ENCODE results near the gene TLCD4.
A peak's percentile ranks its signal among the peaks of the same experiment; 100 is the strongest.

The TLCD4 gene

DNA sequence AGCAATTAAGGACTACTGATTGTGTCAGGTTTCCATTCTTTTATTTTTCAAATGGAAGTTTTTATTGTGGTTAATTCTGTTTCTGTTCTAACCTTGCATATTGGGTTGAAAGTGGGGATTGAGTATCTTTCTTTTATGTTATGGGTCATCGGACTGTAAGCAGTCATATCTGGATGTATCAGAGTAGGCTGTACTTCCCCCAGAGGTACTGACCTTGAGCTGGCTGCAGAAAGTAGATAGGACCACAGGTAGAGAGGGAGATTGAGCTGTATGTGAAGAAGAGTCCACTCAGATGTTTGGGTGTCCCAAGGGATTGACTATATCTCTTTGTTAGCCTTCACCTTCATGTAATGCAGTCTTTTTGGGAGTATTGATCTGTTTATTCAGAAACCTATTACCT, 23.9 kb upstream of the TLCD4 start:
- DNase-seq (ENCODE audit: extremely low spot score, insufficient read length, low read depth) (no peak), FAIRE-seq (no peak)

DNA sequence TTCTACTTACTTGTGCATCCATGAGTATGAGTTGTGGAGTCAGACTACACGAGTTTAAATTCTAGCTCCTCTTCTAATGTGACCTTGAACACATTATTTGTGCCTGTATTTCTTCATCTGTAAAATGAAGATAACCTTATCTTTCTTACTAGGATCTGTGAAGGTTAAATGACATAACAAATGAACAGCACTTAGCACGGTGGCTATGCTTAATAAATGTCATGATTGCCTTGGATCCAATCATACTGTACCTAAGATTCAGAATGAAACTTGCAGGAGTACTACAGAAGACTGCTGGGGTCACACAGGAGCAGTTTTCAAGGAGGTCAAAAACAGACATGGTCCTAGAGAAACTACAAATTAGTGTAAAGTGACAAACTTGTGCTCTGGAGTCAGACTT, 22.2 kb upstream of the TLCD4 start:
- FAIRE-seq: no peak
- no peak for DNase-seq (ENCODE audit: extremely low spot score, insufficient read length, low read depth)

DNA sequence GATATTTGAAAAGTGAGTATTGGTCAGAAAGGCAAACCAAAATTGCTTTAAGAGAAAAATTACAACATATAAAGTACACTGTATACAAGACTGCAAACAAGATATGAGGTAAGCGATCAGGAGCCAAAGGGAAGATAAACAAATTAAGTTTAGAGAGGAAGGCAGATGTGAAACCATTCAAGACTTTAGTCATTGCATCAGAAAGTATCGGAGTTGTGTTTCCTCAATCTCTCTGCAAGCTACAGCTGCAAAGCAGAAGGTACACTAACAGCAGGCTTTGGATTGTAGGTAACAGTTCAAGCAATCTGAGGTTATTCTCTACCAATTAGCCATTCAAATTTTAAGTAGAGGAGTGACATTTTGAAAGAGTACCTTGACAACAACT, 21.3 kb upstream of the TLCD4 start:
- FAIRE-seq: peak; percentile 65
- no peak for DNase-seq (ENCODE audit: extremely low spot score, insufficient read length, low read depth)

DNA sequence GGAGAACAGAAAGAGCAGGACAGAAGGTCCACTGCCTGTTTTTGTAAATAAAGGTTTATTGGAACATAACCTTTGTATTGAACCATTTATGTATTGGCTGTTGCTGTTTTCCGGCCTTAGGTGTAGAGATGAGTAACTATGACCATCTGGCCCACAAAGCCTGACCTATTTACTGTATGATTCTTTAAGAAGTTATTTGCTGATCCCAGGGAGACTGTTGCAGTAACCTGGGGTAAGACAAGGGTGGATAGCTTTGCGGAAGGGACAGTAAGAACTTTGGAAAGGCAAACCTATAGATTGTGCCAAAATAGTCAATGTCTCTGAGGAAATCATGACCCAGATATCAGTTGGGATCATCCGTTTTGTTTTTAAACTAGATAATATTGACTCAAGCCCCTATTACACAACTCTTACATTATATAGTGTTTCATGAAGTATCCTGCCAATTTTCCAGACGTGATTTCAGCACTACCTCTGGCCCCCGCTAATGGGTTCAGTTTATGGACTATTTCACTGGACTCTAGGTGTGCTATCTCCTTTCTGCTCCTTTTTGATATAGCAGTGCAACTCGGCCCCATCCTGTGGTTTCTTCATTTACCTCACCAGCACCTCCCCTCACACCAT, 20.8 kb upstream of the TLCD4 start:
- FAIRE-seq (no peak), DNase-seq (ENCODE audit: extremely low spot score, insufficient read length, low read depth) (no peak)

DNA sequence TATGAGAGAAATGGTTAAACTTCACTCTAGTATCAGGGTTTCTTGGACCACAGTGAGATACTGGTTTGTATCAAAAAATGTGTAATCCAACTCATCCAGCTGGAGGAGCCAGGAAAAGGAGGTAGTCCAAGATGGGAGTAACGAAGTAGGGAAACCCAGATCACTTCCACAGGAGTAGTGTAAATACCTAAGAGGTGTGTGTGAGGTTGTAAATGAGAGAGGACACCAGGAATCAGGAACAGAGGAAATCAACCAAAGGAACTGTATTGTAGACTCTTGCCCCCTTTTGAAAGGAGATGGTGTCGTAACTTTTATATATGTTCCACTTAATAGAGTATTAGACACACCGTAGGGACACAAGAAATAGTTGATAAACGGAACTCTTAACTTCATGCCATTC, 19.7 kb upstream of the TLCD4 start:
- DNase-seq (ENCODE audit: extremely low spot score, insufficient read length, low read depth): no peak
- no peak for FAIRE-seq

DNA sequence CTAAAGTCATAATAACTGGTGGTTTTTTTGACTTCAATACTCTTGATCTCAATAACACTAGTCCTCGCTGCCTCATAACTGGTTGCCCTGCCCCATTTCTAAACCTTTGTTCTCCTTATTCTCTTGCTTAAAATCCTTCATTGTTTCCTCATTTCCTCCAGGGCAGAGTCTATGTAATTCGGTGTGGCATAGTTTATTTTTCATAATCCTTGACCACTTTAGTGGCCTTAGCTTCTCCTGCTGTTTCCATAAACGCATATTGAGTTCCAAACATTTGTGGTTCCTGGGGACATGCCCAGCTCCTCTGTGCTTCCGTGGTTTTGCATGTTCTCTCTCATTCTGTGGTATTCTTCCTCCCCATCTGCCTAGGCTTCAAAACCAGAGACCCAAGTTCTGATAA, 19.0 kb upstream of the TLCD4 start:
- no peak for DNase-seq (ENCODE audit: extremely low spot score, insufficient read length, low read depth)
- FAIRE-seq: no peak

DNA sequence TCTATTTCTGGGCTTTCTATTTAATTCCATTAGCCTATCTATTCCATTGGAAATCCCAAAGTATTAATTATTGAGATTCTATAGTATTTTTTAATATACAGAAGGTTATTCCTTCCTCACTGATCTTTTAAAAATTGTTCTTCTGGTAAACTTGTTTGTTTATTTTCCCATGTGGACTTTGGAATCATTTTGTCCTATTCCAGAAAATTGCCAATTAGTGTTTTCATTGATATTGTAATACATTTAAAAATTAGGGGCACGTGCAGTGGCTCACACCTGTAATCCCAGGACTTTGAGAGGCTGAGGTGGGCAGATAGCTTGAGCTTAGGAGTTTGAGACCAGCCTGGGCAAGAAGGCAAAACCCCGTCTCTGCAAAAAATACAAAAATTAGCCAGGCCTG, 8.4 kb upstream of the TLCD4 start:
- no peak for FAIRE-seq
- DNase-seq (ENCODE audit: extremely low spot score, insufficient read length, low read depth): no peak

DNA sequence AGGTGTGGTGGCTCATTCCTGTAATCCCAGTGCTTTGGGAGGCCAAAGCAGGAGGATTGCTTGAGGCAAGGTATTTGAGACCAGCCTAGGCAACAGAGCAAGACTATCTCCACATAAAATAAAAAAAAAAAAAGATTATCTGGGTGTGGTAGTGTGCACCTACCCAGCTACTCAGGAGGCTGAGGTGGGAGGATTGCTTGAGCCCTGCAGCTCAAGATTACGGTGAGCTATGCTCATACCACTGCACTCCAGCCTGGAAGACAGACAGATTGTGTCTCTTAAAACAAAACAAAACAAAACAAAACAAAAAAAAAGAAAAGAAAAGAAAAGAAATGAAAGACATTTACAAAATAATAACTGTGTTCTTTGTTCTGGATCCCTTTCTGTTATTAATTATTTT, 6.1 kb upstream of the TLCD4 start:
- DNase-seq (ENCODE audit: extremely low spot score, insufficient read length, low read depth) (no peak), FAIRE-seq (no peak)

DNA sequence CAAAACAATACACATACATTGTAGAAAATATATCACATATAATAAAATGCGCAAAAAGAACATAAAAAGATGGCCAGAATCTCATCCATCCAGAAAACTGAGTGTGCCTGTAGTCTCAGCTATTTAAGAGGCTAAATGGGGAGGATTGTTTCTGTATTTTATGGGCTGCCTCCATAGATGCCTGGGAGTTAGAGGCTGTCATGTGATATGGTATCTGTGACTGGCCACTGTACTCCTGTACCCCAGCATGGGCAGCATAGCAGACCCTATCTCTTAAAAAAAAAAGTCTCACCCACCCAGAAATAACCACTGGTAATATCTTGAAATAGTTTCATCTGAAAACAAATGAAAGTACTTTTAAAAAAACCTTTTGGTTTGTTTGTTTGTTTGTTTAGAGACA, 3.5 kb upstream of the TLCD4 start:
- DNase-seq (ENCODE audit: extremely low spot score, insufficient read length, low read depth): no peak
- FAIRE-seq: no peak

DNA sequence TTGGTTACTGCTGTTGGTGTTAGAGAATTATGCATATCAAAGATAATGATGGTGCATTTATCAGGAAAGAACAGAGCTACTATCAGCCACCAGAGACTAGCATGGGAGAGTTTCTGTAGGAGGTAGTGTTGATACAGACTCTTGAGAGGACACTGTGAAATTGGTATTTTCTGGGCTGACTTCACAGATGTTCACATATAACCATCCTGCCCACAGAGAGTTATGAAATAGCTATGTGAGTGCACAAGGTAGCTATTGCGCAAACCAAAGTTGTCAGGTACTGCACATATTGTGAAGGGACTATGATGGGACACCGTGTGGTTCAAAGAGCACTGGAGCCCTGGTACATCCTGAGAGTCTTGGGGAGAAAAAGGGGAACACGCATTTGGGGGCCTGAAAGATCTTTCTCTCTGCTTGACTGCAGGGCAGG, 1.4 kb upstream of the TLCD4 start:
- FAIRE-seq: no peak

DNA sequence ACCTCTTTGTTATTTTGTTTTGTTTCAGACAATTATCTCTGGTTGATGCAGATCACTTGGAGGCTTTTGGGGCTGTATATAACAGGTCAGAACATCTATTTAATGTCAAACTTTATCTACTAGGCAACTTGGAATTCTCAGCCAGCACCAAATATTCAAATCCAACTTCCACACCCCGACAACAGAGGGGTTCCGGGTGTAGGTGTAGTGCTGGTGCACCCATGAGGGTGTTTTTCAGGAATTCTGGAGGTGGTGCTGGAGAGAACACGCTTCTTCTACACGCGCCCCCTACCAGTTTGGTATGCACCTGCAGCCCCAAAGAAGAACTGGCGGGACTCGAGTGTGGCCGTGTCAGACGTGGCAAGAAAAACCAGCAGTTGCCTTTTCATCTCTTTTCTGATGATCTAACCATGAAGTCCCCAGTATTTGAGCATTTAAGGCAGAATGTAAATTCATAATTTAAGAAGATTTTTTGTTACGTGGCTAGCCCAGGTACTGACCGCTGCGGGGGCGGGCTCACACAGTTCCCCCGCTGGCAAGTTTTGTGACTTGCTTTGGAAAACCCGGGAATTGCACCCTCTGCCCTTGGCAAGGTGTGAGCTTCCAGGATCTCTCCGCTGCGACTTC, 462 bp upstream of the TLCD4 start:
- FAIRE-seq (no peak), DNase-seq (ENCODE audit: extremely low spot score, insufficient read length, low read depth) (no peak)

More for the DNA sequence above, 1.4 kb upstream of the TLCD4 start:
- DNase-seq (ENCODE audit: extremely low spot score, insufficient read length, low read depth): no peak

DNA sequence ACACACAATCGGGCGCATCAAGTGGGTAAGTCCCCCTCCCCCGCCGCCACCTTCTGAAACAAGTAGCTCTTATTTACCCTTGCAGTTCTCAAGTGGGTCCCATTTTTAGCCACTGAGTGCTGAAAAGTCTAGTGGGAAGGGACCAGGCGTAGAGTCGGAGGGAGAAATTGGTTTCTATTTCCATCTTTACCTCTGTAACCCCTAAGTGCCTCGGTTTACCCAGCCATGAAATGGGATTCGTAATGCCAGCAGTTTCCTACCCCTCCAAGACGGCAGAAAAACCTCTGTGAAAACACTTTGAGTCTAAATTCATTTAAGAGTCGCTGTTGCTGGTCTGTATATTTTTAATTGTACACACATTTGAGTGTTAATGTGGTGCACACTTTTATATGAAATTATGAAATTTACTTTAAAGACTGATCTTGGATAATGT, 928 bp downstream of the TLCD4 start:
- FAIRE-seq: no peak
- DNase-seq (ENCODE audit: extremely low spot score, insufficient read length, low read depth): no peak

DNA sequence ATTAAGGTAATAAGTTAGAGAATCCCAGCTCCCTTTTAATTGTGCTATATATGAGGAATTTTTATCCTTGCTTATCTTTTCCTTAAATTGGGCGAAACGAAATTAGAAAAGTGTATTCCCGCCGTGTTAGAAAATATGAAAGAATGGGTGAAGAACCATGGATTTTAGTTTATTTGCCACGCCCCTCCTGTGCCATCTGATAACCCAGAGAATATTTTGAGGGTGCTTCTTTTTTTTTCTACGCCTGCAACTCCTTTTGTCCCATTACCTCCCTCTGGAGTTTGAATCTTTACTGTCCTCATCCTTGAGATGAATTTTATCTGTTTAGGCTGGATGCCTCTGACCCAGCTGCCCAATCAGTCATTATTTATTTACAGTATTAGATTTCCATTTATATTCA, 1.6 kb downstream of the TLCD4 start:
- no peak for DNase-seq (ENCODE audit: extremely low spot score, insufficient read length, low read depth)
- FAIRE-seq: no peak

DNA sequence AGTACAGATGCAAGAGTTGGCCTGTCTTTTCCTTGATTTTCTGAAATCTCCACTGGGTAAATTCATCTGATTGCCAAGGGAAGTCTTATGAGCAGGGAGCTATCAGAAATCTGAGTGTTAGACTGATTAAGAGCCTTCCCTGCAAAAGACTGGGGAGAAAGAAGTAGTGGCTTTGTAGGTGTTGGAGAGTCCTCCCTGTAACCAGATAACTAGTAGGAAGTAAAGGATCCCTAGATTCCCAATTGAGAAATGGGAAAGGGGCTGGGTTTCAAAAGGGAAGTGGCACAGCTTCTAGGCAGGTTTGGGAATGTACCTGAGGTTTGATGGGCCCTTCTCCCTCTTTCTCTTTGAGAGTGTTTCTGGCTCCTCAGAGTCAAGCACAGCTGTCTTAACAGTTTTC, 2.1 kb downstream of the TLCD4 start:
- FAIRE-seq (no peak), DNase-seq (ENCODE audit: extremely low spot score, insufficient read length, low read depth) (no peak)

DNA sequence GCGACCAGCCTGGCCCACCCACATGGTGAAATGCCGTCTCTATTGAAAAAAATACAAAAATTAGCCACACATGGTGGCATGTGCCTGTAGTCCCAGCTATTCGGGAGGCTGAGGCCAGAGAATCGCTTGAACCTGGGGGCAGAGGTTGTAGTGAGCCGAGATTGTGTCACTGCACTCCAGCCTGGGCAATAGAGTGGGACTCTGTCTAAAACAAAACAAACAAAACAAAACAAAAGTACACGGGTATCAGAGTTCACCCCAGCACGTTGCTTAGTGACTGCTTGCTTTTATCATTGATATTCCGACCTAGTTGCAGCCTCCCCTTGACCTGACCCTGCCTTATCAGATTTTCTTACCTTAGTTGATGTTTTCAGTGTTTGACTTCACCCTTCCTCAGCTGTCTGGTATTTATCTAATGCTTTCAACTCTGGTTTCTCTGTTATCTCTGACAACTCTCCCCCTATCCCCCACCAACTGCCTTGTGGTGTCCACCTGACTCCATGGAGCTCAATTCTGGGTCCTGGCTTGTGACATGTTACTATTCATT, 5.1 kb downstream of the TLCD4 start:
- no peak for FAIRE-seq
- no peak for DNase-seq (ENCODE audit: extremely low spot score, insufficient read length, low read depth)

DNA sequence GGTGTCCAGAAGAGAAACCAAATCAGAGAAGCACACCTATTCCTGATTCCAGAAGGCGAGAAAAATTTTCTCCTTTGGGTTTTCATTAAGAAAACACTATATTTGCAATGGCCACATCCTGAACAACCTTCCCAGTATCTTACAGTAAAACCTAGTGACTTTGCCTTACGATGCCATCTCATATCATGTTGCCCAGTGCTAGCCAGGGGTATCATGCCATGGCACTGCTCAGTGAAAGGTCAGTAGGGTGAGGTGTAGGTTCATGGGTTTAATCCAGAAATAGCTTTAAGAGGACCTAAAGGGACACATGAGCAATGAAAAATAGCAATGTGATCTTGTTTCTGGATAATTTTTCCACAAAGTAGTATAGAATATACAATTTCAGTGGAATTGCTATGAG, 7.2 kb downstream of the TLCD4 start:
- no peak for DNase-seq (ENCODE audit: extremely low spot score, insufficient read length, low read depth)

DNA sequence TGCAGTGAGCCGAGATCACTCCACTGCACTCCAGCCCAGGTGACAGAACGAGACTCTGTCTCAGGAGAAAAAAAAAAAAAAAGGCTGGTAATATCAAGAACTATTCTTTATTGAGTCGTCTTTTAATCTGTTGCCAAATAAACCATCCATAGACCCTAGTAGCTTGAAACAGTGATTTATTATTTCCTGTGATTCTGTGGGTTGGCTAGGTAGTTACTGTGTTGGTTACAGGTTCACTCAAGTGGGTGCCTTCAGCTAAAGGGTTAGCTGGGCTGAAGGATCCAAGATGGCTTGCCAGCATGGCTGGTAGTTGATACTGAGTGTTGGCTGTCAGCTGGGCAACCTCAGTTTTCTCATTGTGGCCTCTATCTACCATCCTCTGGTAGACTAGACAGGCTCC, 9.2 kb downstream of the TLCD4 start:
- no peak for DNase-seq (ENCODE audit: extremely low spot score, insufficient read length, low read depth)

More for the DNA sequence above, 7.2 kb downstream of the TLCD4 start:
- FAIRE-seq: no peak

DNA sequence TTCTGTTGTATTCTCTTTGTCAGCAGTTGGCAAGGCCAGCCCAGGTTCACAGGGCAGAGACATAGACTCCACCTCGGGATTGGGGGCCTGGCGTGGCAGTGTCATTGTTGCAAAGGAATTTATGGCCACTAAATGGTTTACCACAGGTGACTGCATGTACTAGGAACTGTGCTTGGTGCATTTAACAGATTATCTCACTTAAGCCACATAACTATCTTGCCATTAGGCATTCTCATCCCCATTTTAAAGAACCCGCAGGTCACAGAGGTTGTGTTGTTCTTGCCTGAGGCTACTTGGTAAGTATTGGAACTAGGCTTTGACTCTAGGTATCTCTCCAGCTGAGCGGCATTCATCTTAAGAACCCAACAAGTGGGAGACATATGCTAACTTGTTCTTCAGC, 9.7 kb downstream of the TLCD4 start:
- DNase-seq (ENCODE audit: extremely low spot score, insufficient read length, low read depth): no peak
- FAIRE-seq: no peak

More for the DNA sequence above, 9.2 kb downstream of the TLCD4 start:
- FAIRE-seq: no peak

DNA sequence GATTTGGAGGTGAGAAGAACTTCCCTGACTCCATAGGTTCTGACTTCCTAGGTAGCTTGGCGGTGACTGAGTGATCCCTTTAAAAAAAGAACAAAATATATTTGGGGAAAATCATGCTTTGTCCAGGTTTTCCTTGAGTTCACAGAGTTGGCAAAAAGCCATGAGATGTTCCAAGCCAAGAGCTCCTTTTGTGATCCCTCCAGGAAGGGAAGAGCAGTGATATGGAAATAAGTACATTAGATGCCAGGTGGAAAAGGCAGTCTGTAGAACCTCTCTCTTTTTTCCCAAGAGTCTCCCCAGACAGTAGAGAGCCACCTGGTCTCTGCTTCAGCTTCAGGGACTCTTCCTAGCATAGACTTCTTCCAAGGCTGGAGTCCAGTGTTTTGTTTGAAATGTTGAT, 10.2 kb downstream of the TLCD4 start:
- no peak for DNase-seq (ENCODE audit: extremely low spot score, insufficient read length, low read depth)
- no peak for FAIRE-seq

DNA sequence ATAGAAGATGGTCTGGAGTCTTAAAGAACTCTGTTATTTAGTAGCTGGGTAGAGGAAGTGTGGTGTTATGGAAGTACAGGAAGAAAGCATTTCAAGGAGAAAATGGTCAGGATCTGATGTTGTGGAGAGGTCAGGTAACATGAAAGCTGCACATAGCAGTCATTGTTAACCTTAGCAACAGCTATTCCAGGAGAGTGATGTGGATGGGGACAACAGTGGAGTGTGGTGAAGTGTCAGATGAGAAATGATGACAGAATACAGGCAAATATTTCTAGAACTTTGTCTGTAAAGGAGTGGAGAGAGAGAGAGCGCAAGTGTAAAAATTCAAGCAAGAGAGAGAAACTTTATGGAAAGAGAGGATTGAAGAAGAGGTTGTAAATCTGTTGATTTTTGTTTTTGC, 15.6 kb downstream of the TLCD4 start:
- FAIRE-seq (no peak), DNase-seq (ENCODE audit: extremely low spot score, insufficient read length, low read depth) (no peak)

DNA sequence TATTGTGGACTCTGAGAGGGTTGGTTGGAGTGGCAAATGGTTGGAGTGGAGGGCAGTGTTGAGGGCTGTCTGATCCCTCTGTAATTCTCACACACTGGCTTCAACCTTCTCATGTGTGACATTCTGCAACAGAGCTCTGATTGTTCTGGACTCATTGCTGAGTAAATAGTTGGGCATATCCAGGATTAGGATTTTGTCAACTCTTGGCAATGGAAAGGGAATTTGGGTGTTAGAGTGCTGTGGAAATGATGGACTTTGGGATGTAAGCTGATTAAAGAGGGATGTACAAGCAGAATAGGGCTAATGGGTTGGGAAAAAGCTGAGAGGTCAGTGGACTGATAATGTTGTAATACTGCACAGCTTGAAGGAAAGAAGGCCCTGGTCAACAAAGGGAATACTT, 16.5 kb downstream of the TLCD4 start:
- DNase-seq (ENCODE audit: extremely low spot score, insufficient read length, low read depth) (no peak), FAIRE-seq (no peak)

DNA sequence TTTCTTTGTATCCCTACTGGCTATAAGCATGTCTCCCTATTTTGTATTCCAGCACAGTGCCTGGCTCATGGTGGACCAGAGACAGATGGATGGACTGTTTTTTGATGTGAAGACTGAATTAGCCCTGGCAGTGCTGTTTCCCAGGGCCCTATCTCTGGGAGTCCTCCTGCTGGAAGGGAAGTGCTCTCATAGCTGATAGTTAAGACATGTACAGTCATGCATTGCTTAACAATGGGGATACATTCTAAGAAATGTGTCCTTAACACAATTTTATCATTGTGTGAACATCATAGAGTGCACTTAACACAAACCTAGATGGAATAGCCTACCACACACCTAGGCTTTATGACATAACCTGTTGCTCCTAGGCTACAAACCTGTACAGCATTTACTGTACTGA, 21.1 kb downstream of the TLCD4 start:
- no peak for DNase-seq (ENCODE audit: extremely low spot score, insufficient read length, low read depth)

More for the DNA sequence above, 21.1 kb downstream of the TLCD4 start:
- FAIRE-seq: no peak

Data from GM18507 (cell line).